Osteoblast (primary cell): Measurements from ENCODE around the gene ACSF3. TPM values are rescaled to one million over a fixed set of nuclear protein-coding genes. Genes with fewer than 3 reads are reported as not detected.

Experiments used
- DNase-seq: peaks from one replicate; pipeline ENCODE4 v3.0.0; 2011; ENCODE audit warnings: low spot score, mixed read lengths; ENCODE audit not compliant: insufficient read length; ENCODE audit errors: missing footprints
- H2AFZ ChIP-seq: 2 replicates; pipeline ENCODE4 v1.6.0; 2011; ENCODE audit warnings: mild to moderate bottlenecking, low read length
- H3K27ac ChIP-seq: 2 replicates; pipeline ENCODE4 v1.5.1; 2011; ENCODE audit warnings: mild to moderate bottlenecking, low read depth, low read length, moderate library complexity
- H3K27me3 ChIP-seq: 2 replicates; pipeline ENCODE4 v1.6.0; 2012; ENCODE audit warnings: mild to moderate bottlenecking, control low read depth, inconsistent platforms, low read length, moderate library complexity; ENCODE audit not compliant: insufficient read depth
- H3K36me3 ChIP-seq: 2 replicates; pipeline ENCODE4 v1.5.1; 2011; ENCODE audit warnings: mild to moderate bottlenecking, low read length, control low read depth, moderate library complexity; ENCODE audit not compliant: insufficient read depth
- H3K4me1 ChIP-seq: 2 replicates; pipeline ENCODE4 v1.5.1; 2011; ENCODE audit warnings: mild to moderate bottlenecking, low read length, control low read depth, moderate library complexity; ENCODE audit not compliant: insufficient read depth
- H3K4me2 ChIP-seq: 2 replicates; pipeline ENCODE4 v1.6.0; 2011; ENCODE audit warnings: mild to moderate bottlenecking, low read length; ENCODE audit not compliant: insufficient read depth
- H3K4me3 ChIP-seq: fragments of 200-600 bp; sonication (generic); 3 replicates; pipeline ENCODE4 v1.5.1; 2012; ENCODE audit warnings: mild to moderate bottlenecking, low read length, inconsistent platforms; ENCODE audit not compliant: insufficient read depth
- H3K79me2 ChIP-seq: 2 replicates; pipeline ENCODE4 v1.6.0; 2012; ENCODE audit warnings: mild to moderate bottlenecking, low read length, control low read depth, inconsistent platforms; ENCODE audit not compliant: insufficient read depth
- H3K9me3 ChIP-seq: 2 replicates; pipeline ENCODE4 v1.5.1; 2011; ENCODE audit warnings: low read depth, low read length, control low read depth
- H4K20me1 ChIP-seq: 2 replicates; pipeline ENCODE4 v1.6.0; 2012; ENCODE audit warnings: mild to moderate bottlenecking, low read length, control low read depth; ENCODE audit not compliant: insufficient read depth
- CTCF ChIP-seq: IDR thresholded peaks from 2 replicates; pipeline ENCODE4 v1.5.1; 2011; ENCODE audit warnings: mild to moderate bottlenecking, low read depth, low read length, moderate library complexity; ENCODE audit errors: extremely low read depth
- total RNA-seq: library from RNA; depleted of rRNA; stranded (reverse); fragments of >200 nt; gene quantifications from 2 replicates; pipeline ENCODE4 v1.2.3, GENCODE V29; 2012

Gene ACSF3
- total RNA-seq, 1 donor: 29.3 TPM

- no peak for DNase-seq
- Histone ChIP-seq H3K36me3 (no peaks in the 10 kb centered on the region), H3K27ac (no peak overlapping the region), H3K79me2 (no peaks in the 10 kb centered on the region), H3K4me1 (no peaks in the 10 kb centered on the region), H2AFZ (no peak overlapping the region), H4K20me1 (no peaks in the 10 kb centered on the region), H3K4me3 (no peak overlapping the region), H3K27me3 (no peaks in the 10 kb centered on the region), H3K4me2 (no peak overlapping the region), H3K9me3 (no peaks in the 10 kb centered on the region)
- TF ChIP-seq CTCF: no peak
These were observed 12.1 kb upstream of the ACSF3 start for GRCh38 chr16:89081556-89081955.

- H4K20me1 ChIP-seq: no peaks in the 10 kb centered on the region
- H3K36me3 ChIP-seq: no peaks in the 10 kb centered on the region
- H3K9me3 ChIP-seq: no peaks in the 10 kb centered on the region
- H3K4me3 ChIP-seq: no peak overlapping the region
- no peaks in the 10 kb centered on the region for H3K79me2 ChIP-seq
- H2AFZ ChIP-seq: no peak overlapping the region
- TF ChIP-seq CTCF: no peak
- no peak for DNase-seq
- H3K27me3 ChIP-seq: peaks cover 18% of the 10 kb centered on the region
- no peak overlapping the region for H3K27ac ChIP-seq
- H3K4me2 ChIP-seq: no peak overlapping the region
- H3K4me1 ChIP-seq: no peaks in the 10 kb centered on the region
These were observed 9.2 kb upstream of the ACSF3 start for GRCh38 chr16:89084411-89084810.

- Histone ChIP-seq H3K4me3 (no peak overlapping the region), H3K4me2 (no peak overlapping the region), H3K27ac (no peak overlapping the region), H3K27me3 (peaks cover 24% of the 10 kb centered on the region), H2AFZ (no peak overlapping the region), H3K4me1 (no peaks in the 10 kb centered on the region), H3K36me3 (no peaks in the 10 kb centered on the region), H3K79me2 (no peaks in the 10 kb centered on the region), H4K20me1 (no peaks in the 10 kb centered on the region), H3K9me3 (no peaks in the 10 kb centered on the region)
- DNase-seq: peak; percentile 76
- no peak for TF ChIP-seq CTCF
These were observed 8.6 kb upstream of the ACSF3 start for GRCh38 chr16:89084814-89085612.

- Histone ChIP-seq H3K4me2 (no peak overlapping the region), H3K27ac (no peak overlapping the region), H4K20me1 (no peaks in the 10 kb centered on the region), H3K36me3 (no peaks in the 10 kb centered on the region), H3K4me3 (no peak overlapping the region), H3K9me3 (no peaks in the 10 kb centered on the region), H3K4me1 (no peaks in the 10 kb centered on the region), H3K79me2 (no peaks in the 10 kb centered on the region), H2AFZ (no peak overlapping the region), H3K27me3 (peaks cover 32% of the 10 kb centered on the region)
- no peak for TF ChIP-seq CTCF
- DNase-seq: no peak
These were observed 7.9 kb upstream of the ACSF3 start for GRCh38 chr16:89085755-89086154.
